ENCODE measurements around the gene JAK1.

JAK1 gene

DNA sequence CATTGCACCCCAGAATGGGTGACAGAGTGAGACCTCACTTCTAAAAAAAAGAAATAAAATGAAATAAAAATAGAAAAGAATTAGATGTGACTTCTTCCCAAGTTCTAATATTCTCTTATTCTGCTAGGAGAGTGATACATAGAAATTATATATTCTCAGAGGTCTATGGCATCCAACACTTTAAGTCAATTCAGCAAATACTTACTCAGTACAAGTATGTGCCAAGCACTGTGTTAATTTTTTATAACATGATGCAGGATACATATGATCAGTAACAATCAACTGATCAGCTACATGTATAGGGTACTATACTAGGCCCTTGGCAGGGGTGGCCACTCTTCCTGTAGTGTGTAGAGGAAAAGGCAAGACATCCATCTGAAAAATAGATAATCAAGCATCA is 13.0 kb upstream of the JAK1 start:
- FAIRE-seq = no peak

DNA sequence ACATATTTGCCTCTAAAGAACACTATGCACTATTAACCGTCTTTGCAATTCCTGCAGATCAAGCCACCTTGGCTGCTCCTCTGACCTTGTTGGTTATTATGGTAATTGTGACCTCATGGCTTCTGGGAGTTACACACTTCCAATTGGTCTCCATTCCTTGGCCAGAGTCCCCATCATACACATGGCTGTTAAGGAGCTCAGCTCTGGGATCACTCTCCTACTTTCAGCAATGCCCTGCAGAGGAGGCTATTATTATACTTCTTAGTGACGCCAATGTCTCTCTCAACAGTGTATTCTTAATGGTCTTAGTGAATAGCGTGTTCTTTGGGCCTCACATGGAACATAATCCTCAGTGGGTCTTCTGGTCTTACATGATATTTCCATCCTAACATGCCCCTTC is 10.0 kb upstream of the JAK1 start:
- FAIRE-seq = no peak

DNA sequence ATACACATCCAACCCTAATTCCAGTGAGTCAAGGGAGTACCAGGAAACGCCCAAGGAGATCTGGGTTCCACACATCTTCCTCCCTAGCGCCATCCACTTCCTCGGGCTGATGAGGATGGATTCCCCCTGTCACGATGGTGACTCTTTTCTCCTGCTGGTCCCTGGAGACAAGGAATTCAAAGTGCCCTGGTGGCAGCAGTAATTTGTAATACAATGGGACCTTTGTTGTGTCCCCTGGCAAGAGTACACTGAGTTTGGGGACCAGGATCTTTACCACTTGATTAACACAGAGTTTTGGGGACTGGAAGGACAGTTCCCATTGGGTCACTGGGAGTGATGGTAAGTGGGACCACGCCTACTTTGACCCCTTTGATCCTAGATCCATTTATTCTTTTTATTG is 9.4 kb upstream of the JAK1 start:
- FAIRE-seq = no peak

DNA sequence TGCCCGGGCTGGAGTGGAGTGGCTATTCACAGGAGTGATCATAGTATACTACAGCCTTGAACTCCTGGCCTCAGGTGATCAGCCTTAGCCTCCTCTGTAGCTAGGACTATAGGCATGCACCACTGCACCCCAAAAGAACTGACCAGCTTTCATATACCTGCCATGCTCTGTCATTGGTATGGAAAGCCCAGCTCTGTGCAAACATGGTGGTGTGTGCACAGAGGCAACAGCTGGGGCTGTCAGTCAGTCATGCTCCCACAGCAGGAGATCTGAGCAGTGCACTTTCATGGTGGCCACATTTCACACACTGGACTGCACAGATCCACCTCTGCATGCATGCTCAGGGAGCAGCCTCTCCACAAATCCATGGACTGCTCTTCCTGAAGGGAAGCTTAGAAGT is 8.8 kb upstream of the JAK1 start:
- FAIRE-seq = no peak

DNA sequence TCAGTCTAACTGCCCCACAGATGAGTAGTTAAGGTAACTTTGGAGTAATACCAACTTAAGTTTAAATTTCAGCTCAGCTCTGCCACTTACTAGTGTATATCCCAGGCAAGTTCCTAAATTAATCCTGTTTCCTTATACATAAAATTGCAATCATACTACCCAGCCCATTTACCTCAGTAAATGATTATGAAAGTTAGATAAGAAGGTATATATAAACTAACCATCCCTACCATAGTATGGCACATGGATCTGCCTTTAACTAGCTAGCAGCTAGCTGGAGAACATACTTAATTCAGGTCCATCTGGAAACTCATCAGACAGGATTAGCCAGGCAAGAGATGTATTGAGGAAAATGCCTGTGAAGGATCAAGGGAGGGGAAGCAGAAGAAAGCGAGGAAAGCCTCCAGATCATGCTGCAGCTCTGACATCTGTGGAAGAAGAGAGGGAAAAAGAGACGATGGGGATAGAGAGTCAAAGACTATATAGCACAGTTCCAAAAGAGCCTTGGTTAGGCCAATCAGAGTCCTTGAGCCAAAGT is 8.0 kb upstream of the JAK1 start:
- no peak for FAIRE-seq

DNA sequence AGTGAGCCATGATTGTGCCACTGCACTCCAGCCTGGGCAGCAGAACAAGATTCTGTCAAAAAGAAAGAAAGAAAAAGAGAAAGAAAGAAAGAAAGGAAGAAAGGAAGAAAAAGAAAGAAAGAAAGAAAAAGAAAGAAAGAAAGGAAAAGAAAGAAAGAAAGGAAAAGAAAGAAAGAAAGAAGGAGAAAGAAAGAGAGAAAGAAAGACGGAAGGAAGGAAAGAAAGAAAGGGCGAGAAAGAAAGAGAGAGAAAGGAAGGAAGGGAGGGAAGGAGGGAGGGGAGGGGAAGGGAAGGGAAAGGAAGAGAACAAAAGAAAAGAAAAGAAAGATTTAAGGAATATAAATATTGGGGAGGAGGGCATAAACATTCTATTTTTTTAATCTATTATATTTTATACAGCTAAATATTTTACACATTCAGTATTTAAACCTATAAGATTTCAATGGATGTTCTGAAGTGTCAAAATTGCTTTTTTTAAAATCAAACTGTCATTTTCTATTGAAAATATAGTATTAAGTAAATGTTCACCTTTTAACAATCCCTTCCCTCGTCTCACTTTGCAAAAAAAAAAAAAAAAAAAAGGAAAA is 6.8 kb upstream of the JAK1 start:
- no peak for FAIRE-seq

DNA sequence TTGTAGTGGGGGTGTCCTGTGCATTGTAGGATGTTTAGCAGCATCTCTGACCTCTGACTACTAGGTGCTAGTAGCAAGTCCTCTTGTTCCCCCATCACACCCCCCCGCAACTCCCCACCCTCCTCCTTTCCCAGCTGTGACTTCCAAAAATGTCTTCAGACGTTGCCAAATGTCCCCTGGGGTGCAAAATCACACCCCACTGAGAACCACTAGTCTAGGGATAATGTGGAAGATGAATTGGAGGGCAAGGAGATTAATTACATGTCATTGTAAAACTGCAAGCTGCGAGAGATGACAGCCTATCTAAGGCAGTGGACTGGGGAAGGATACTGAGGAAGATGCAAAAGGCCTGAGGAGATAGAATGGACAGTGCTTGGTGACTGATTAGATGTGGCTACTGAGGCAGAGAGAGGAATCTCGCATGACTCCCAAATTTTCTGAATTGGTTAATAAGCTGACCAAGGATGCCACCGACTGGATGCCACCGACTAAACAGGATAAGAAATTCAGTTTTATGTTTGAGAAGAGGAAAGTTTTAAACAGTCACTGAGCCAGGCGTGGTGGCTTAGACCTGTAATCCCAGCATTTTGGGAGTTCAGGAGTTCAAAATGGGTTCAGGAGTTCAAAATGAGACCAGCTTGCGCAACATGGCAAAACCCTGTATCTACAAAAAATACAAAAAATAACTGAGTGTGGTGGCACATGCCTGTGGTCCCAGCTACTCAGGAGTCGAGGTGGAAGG is 3.1 kb upstream of the JAK1 start:
- FAIRE-seq = no peak

DNA sequence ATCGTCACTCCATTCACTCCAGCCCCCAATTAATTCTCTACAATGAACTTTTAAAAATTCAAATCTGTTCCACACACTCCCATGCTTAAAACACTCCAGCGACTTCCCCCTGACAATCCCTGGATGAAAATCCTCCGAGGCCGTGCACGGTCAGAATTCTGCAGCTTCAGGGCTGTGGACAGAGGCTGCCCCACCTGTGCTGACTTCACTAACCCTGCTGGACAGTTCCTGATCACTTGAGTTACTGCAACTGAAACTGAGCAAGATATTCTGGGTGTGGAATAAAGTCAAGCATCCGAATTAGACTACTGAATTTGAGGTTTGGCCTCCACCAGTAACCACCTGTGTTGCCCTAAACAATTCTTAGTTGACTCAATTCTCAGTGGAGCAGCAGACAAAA is 1.0 kb upstream of the JAK1 start:
- no peak for FAIRE-seq

DNA sequence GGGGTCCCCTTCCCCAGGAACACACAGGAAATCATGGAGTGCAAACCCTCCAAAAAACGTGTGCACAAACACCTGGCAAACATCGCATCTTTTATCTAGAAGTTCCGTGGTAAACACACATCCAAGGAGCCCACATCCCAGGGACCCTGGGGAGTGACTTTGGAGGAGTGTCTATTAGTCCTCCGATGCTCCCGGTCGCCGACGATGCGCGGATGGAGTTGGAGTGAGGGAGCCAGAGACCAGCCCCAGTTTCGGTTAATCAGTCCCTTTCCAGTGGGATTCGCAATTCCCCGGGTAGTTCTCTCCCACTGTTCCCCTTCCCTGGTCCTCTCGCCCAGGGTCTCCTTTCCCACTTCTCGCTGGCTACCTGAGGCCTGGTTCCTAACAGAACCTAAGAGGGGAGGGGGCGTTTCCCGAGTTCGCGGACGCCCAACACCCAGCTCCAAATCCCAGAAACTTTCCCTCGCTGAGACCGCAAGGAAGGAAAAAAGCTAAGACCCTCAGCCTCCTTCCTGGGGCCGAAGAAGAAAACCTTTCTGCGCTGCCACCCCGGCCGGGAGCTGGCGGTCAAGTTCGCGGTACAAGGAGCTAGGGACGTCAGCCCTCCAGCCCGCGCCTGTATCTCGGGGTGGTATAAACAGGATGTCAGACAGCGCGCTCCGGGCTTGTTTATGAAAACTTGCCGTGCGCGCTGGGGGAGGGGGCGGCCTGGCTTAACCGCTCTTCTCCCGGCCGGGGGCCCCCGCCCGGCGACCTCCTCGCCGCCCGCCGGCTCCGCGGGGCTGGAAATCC is 787 bp downstream of the JAK1 start:
- no peak for FAIRE-seq

DNA sequence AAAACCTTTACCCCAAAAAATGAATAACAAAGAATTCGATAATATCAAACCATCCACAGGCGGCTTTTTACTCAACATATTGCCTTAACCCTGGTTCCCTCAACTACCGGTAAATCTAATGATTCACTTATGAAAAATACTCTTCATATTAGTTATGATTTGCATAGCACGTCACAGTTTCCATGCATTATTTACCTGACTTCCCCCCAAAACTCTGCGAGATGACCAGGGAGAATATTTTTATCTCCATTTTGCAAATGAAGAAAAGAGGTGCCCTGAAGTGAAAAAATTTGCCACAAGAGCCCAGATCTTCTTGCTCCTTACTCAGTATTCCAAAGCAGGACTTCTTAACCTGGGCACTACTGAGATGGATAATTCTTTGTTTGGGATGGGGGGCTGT is 2.9 kb downstream of the JAK1 start:
- no peak for FAIRE-seq

DNA sequence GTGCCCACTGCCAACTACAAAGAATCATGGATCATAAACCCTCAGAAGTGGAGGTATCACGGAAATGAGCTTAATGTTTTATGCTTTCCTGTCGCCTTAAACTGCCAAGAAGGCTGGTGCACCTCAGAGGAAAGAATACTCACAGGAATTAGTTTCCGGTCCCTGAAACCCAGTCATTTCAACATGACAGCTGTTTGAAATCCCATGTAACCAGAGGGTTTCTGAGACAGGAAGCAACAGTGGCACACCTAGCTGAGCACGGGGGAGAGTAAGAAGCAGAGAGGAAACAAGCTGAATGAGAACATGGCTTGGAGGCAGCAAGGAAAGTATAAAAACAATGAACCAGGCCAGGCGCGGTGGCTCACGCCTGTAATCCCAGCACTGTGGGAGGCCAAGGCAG is 3.9 kb downstream of the JAK1 start:
- no peak for FAIRE-seq

DNA sequence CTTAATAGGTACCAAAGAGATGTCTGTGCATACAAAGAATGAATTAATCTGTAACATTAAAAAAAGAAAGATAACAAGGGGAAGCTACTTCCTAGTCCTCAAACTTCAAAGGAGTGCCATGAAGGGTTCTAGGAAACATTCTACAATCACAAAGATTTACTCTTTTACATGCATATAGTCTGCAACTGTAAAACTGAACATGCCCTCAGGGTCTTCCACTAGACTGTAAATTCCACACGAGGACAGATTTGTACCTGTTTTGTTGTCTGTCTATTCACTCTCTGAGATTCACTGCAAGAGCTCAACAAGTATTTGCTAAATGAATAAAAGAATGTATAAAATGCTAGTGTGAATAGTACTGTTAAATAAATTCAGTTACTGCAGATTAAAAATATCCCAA is 4.4 kb downstream of the JAK1 start:
- FAIRE-seq = no peak

DNA sequence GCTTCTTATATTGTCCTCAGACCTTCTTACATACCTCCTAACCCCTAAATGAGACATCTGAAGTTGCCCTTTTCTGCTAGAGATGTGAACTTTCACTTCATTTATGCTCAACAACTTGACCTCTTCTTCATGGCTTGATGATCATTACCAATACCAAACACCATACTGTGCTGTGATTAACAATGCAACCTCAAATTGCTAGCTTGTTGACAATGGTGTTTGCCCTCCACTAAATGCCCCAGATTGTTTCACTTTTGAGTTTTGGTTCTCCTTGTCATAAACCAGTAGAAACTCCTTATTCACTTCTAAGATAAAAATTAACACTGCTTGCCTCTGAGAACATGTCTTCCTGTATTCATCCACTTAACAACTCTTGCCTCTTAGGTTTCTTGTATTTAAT is 5.6 kb downstream of the JAK1 start:
- no peak for FAIRE-seq

DNA sequence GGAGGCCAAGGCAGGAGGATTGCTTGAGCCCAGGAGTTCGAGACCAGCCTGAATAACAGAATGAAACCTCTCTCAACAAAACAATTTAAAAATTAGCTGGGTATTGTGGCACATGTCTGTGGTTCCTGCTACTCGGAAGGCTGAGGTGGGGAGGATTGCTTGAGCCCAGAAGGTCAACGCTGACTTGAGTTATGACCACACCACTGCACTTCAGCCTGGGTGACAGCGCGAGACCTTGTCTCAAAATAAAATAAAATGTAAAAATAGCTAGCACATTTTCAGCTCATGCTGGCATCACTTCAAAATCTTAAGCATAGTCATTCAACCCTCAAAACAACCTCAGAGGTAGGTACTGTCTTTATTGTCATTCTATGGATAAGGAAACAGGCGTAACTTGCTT is 6.4 kb downstream of the JAK1 start:
- FAIRE-seq = no peak

DNA sequence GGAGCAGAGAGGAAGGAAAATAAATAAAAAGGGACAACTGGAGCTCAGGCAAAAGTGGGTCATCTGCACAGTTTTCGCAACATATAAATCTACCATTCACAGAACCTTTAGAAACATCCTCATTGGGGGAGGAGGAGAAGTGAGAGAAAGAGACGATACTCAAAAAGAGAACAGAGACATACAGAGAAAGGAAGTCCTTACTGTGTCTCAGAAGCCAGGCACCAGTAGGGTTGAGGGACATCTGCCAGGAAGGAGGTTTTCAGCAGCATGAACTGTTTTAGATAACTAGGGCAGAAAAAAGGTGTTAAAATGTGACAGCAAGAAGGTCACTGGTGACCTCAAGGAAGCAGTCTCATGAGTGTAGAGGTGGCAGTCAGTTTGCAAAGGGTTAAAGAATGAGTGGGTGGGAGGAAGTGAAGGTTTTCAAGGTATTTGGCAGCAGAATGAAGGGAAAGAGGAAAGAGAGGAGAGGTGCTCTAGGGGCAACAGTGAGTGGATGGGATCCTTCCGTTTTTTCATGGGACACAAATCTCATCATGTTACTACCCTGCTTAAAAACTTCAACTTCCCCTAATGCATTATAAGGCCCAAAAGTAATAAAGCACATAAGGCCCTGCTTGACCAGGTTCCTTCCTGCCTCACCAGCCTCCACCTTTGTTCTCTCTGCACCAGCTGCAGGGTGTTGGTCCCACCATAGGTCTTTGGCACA is 9.5 kb downstream of the JAK1 start:
- no peak for FAIRE-seq

DNA sequence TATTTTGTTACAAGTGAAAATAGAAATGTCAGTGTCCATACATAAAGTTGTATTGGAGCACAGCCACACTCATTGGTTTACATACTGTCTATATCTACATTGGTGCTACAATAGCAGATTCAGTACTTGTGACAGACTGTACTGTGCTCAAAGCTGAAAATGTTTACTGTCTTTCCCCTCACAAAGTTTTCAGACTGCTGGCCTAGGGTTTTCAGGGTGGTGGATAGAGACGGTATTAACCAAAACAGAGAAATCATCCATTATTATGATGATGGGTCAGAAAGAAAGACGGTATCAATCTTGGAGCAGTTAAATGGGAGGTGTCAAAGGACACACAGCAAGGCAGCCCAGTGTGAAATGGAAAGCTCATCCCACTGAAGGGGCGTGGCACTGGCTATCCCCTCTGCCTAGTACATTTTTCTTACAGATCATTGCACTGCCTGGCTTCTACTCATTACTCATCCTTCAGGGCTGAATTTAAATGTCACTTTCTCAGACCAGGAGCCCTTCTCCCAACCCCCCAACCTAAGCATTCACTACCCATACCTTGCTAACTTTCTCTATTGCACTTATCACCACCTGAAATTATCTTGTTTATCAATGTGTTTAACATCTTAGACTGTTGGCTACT is 10.2 kb downstream of the JAK1 start:
- FAIRE-seq = no peak

DNA sequence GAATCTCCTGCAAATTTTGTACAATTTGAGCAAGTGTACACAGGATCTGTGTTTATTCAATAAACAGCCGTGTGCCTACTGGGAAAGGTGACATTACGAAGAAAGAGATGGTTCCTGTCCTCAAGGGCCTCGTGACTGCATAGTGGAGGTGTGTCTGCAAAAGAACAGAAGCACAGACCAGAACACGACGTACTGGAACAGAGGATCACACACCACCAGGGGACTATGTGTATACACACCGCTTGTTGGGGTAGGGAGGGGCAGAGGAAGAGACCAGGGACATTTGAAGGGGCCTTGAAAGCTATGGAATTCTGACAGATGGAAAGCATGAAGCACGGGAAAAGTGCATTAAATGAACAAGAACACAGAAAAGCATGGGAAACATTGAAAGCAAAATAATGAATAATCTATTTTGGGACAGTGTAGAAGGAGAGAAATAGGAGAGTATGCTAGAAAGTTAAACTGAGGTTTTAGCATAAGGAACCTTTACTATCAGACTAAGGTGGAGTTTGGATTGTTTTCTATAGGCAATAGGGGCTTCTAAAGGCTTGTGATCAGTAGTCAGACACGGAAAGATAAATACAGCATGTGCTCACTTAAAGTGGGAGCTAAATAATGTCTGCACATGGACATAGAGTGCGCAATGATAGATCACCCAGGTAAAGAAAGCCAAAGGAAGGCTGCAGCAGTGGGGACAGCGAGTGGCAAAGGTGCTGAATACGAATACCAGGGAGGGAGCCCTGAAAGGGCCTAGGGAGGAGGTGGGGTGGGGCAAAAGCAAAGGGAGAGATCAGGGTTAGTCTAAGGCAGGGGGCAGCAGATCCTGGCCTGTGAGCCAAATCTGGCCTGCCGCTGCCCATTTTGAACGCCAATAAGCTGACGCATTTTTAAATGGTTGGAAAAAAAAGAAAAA is 11.0 kb downstream of the JAK1 start:
- FAIRE-seq = no peak

DNA sequence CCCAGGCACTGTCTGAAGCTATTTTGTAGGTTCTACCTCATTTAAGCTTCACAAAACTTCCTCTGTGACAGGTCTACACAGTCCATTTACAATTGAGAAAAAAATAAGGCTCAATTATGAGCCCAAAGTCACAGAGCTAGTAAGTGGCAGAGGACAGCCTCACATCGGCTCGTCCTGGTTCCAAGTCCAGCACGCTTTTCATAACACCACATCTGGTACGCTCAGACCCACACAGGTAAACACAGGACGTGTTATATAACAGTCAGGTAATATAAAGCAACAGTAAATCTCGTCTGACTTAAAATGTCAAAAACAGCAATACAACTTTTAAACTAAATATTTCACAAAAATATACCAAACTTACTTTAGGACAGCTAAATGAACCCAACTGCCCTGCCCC is 13.1 kb downstream of the JAK1 start:
- FAIRE-seq = no peak

DNA sequence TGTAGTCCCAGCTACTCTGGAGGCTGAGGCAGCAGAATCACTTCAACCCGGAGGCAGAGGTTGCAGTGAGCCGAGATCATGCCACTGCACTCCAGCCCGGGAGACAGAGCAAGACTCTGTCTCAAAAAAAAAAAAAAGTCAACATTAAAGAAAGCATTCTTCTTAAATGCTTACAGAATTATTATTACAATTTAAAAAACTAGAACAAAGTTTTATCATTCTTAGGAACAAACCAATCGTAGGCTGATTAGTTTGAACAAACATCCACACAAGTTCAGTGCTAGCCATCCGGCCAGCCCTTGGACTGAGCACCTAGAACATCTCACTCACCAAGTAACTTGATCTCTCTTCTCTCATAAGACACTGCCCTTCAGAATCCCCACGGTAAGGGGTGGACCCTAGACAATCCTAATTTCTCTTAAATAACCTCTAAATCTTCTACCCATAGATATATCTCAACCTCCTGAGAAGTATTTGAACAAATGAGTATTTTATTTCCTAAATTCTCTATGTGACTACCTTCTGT is 16.0 kb downstream of the JAK1 start:
- no peak for FAIRE-seq

DNA sequence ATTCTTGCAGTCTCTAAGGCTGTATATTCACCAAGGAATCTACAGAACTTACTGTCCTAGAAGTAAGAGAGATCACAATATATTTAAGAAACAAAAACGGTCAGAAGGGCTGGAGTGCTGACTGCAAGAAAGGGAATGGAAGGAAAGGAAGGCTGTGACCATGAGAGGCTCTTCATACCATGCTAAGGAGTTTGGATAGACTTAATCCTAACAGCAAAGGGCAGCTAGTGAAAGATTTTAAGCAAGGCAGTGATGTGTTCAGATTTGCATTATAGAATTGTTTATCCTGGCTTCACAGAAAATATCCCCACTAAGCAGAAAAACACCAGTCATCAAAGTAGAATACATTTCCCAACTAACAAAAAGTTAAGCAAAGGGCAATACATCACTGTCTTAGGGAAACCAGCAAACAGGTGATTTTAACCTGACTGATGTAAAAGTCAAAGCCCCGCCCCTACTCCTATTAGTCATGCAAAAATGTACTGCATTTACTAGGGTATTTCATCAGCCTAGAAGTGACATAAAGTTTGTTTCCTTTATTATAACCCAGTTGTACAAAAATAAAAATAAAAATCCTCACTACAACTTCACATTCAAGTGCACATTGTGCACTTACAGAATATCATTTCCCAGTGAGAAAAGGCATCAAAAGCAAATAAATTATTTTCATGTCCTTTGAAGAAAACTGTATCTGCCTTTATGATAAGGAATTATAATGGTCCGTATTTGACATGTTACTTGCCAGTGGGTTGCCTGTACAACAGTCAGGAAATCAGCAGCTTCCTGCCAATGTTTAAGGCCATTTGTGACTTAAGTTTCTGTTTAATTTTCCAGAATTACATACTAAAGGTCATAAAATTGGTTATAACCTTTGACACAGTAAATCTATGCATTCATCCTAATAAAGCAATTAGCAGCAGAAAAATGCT is 17.2 kb downstream of the JAK1 start:
- no peak for FAIRE-seq
